Measurements from ENCODE around the gene UBTFL1. TPM values are rescaled to one million over a fixed set of nuclear protein-coding genes. Genes with fewer than 3 reads are reported as not detected.
A peak's percentile ranks its signal among the peaks of the same experiment; 100 is the strongest.

UBTFL1 gene
- total RNA-seq, 2 experiments from 2014 or later: not detected

DNA sequence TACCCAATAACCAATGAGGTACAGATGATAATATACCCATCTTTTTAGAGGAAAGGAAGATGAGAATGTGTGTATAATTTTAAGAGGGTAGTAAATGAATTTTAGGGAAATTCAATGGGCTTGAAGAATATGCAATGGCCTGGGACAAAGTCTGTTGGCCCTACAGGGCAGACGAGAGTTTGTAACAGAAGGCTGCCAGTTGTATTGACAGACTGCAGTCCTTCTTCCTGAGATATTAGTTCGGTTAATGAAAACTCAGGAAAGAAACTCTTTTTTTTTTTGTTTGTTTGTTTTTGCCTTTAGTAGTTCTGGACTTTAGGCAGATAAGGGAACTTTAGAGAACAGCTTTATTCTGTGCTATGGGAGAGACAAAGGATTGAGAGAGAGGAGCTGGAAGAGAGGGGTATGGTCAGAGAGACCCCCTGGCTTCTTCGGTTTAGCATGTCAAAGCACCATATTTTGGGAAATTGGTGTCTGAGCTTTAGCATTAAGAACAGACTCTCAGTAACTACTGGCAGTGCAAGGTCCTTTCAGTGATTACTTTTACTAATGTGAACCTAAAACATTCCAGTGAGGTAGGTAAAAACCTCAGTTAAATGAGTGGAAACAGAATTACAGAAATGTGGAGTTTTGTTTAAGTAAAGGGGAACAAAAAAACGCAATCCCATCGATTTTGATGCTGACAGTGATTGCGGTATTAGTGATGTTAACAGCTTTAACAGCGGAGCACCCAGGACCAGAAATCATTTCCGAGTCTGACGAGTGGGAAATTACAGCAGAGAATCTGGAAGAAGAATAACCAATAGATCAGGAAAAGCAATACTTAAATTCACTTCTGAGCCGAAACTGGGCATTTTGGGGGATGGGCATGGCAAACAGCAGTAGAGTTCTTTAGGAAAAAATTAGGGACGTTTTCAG lies 48.1 kb downstream of the UBTFL1 start:
- Mint-ChIP-seq H3K4me3 (peak overlapping the region; percentile 17), H3K4me1 (ENCODE audit: low read depth) (peaks cover 12% of the 10 kb centered on the region), H3K9me3 (no peaks in the 10 kb centered on the region), H3K27me3 (ENCODE audit: low read depth) (peaks cover 57% of the 10 kb centered on the region), H3K36me3 (ENCODE audit: low read depth) (no peaks in the 10 kb centered on the region), H3K27ac (no peak overlapping the region)
- CTCF ChIA-PET: no interaction called here
- intact Hi-C loops (cut with micrococcal nuclease): no loop called here
- DNase-seq: no peak

DNA sequence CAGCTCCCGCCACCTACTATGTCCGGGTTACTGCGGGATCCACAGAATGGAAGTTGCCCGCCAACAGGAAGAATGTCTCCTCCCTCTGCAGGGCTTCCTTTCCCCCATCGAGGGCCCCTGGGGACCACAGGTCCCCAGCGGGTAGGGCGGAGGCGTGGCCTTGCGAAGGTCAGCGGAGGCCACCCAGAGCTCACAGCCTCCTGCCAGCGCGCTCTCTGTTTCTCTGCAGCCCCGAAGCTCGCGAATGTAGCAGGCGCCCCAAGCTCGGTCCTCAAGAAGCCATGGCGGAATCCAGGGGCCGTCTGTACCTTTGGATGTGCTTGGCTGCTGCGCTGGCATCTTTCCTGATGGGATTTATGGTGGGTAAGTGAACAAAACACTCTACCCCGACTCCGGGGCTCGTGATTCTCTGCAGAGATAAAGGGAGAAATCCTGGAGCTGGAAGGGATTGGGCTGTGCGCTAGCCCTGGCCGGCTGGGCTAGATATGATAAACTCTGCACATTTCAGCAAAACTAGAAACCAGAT lies 48.8 kb downstream of the UBTFL1 start, which contains the start of gene NAALAD2:
TSS of gene NAALAD2 (plus strand) at position 186 of the 526 bp plus-strand sequence. CDS start at position 282, 96 bp downstream.
- peak; percentile 5 for DNase-seq
- intact Hi-C loops (cut with micrococcal nuclease): no loop called here
- H3K27me3 Mint-ChIP-seq (ENCODE audit: low read depth): peaks cover 58% of the 10 kb centered on the region
- H3K36me3 Mint-ChIP-seq (ENCODE audit: low read depth): no peaks in the 10 kb centered on the region
- H3K4me1 Mint-ChIP-seq (ENCODE audit: low read depth): peaks cover 12% of the 10 kb centered on the region
- no peak within 1 kb of the TSS for H3K27ac Mint-ChIP-seq
- peak within 1 kb of the TSS; percentile 17 for H3K4me3 Mint-ChIP-seq
- CTCF ChIA-PET: no interaction called here
- H3K9me3 Mint-ChIP-seq: no peaks in the 10 kb centered on the region

DNA sequence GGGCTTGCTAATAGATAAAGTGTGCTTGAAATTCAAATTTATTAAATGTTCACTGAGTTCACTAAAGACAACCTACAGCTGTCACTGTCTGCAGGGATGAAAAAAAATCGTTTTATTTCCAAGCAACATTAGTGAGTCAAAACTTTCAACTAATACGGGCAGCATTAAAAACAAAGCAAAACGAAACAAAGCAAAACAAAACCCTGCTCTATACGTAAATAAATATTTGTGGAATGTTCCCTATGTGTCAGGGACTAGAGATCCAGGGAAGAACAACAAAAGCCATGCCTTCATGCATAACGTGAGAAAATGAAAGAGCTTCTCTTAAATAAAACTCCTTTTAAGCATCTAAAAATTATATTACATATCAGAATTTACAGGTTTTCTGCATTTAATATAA lies 49.3 kb downstream of the UBTFL1 start:
- CTCF ChIA-PET: no interaction called here
- peaks cover 12% of the 10 kb centered on the region for H3K4me1 Mint-ChIP-seq (ENCODE audit: low read depth)
- H3K27ac Mint-ChIP-seq: no peak overlapping the region
- no peaks in the 10 kb centered on the region for H3K36me3 Mint-ChIP-seq (ENCODE audit: low read depth)
- no peak for DNase-seq
- H3K9me3 Mint-ChIP-seq: no peaks in the 10 kb centered on the region
- H3K4me3 Mint-ChIP-seq: peak overlapping the region; percentile 17
- intact Hi-C loops (cut with micrococcal nuclease): no loop called here
- H3K27me3 Mint-ChIP-seq (ENCODE audit: low read depth): peaks cover 58% of the 10 kb centered on the region

Other genes starting within 250 kb of the UBTFL1 start
- not detected for gene TRIM64B, start 207.5 kb upstream of the UBTFL1 start, total RNA-seq
- not detected for gene TRIM49D1, start 163.7 kb upstream of the UBTFL1 start, total RNA-seq
- gene TRIM49D2, start 161.9 kb upstream of the UBTFL1 start, total RNA-seq: not detected
- not detected for gene TRIM64, start 119.9 kb upstream of the UBTFL1 start, total RNA-seq
- gene TRIM49C, start 54.8 kb upstream of the UBTFL1 start, total RNA-seq: not detected
- not detected for gene NAALAD2, start 48.7 kb downstream of the UBTFL1 start, total RNA-seq
- gene CHORDC1, start 137.1 kb downstream of the UBTFL1 start, total RNA-seq: 10 to 100 TPM; 49.8 to 49.9 TPM

Measured in activated naive CD4-positive, alpha-beta T cell treated with anti-CD3 and anti-CD28 coated beads for 36 hours (primary cell).